ENCODE results near the gene PAGE1.

DNA sequence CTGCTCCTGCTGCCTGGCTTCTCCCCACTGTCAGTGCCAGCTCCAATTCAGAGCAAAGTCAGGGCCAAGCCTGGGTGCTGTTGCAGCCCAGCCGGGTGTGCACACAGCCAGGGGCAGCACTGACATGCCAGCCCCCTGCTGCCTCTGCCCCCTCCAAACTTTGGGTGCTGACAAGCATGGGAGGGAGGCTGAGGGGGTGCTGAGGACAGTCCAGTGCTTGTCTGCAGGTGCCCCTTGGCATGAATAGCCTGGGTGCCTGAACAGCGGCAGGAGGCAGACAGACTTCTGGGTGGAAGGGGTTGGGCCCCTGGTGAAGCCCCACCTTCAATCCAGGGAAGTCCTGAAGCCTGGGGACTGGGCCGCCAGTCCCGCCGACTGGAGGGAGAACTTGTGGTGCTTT, 31.2 kb upstream of the PAGE1 start:
- TF ChIP-seq ZNF274 (IDR thresholded peaks at IDR 0.05; ENCODE audit: low read depth, low read length) (no peak), YY1 (IDR thresholded peaks at IDR 0.05; ENCODE audit: insufficient read depth, insufficient read length) (no peak)
